Measurements from ENCODE around the gene MSI2.

The MSI2 gene

GRCh38 chr17:57502022-57502421 is 245.7 kb downstream of the MSI2 start:
- Histone ChIP-seq H3K9ac (ENCODE audit: insufficient read length) (no peak overlapping the region), H3K4me3 (no peak overlapping the region), H3K36me3 (ENCODE audit: insufficient read depth, low read length) (no peaks in the 10 kb centered on the region), H3K27ac (no peak overlapping the region), H3K9me3 (ENCODE audit: low read depth, low read length) (no peaks in the 10 kb centered on the region)
- TF ChIP-seq EZH2 (IDR thresholded peaks at IDR 0.05) (no peak), POLR2AphosphoS5 (IDR thresholded peaks at IDR 0.05; ENCODE audit: borderline replicate concordance, low read depth, low read length) (no peak), FOXP2 (optimal IDR thresholded peaks at IDR 0.05; ENCODE audit: control extremely low read depth, extremely low read length, insufficient read depth) (no peak)
- no peak for DNase-seq (ENCODE audit: low read depth, low spot score)

- Histone ChIP-seq H3K9ac (ENCODE audit: insufficient read length) (no peak overlapping the region), H3K4me3 (no peak overlapping the region), H3K9me3 (ENCODE audit: low read depth, low read length) (no peaks in the 10 kb centered on the region), H3K27ac (no peak overlapping the region), H3K36me3 (ENCODE audit: insufficient read depth, low read length) (no peaks in the 10 kb centered on the region)
- TF ChIP-seq POLR2AphosphoS5 (IDR thresholded peaks at IDR 0.05; ENCODE audit: borderline replicate concordance, low read depth, low read length) (no peak), EZH2 (IDR thresholded peaks at IDR 0.05) (no peak), FOXP2 (optimal IDR thresholded peaks at IDR 0.05; ENCODE audit: control extremely low read depth, extremely low read length, insufficient read depth) (no peak)
- no peak for DNase-seq (ENCODE audit: low read depth, low spot score)
These were observed 246.5 kb downstream of the MSI2 start for GRCh38 chr17:57502811-57503241.

- H3K27ac ChIP-seq, result no peak overlapping the region
- no peaks in the 10 kb centered on the region for H3K36me3 ChIP-seq (ENCODE audit: insufficient read depth, low read length)
- H3K9ac ChIP-seq (ENCODE audit: insufficient read length), result no peak overlapping the region
- H3K9me3 ChIP-seq (ENCODE audit: low read depth, low read length), result no peaks in the 10 kb centered on the region
- DNase-seq (ENCODE audit: low read depth, low spot score), result no peak
- H3K4me3 ChIP-seq, result no peak overlapping the region
- TF ChIP-seq FOXP2 (optimal IDR thresholded peaks at IDR 0.05; ENCODE audit: control extremely low read depth, extremely low read length, insufficient read depth) (no peak), EZH2 (IDR thresholded peaks at IDR 0.05) (no peak)
These were observed 247.9 kb downstream of the MSI2 start for GRCh38 chr17:57504208-57504607.

GRCh38 chr17:57505841-57506773 is 249.8 kb downstream of the MSI2 start:
- Histone ChIP-seq H3K4me3 (peak overlapping the region; percentile 54), H3K9me3 (ENCODE audit: low read depth, low read length) (no peaks in the 10 kb centered on the region), H3K9ac (ENCODE audit: insufficient read length) (no peak overlapping the region), H3K36me3 (ENCODE audit: insufficient read depth, low read length) (no peaks in the 10 kb centered on the region), H3K27ac (peak overlapping the region; percentile 86)
- no peak for TF ChIP-seq EZH2 (IDR thresholded peaks at IDR 0.05)
- TF ChIP-seq POLR2AphosphoS5 (IDR thresholded peaks at IDR 0.05; ENCODE audit: borderline replicate concordance, low read depth, low read length), result no peak
- no peak for TF ChIP-seq FOXP2 (optimal IDR thresholded peaks at IDR 0.05; ENCODE audit: control extremely low read depth, extremely low read length, insufficient read depth)
- DNase-seq (ENCODE audit: low read depth, low spot score), result no peak

DNA sequence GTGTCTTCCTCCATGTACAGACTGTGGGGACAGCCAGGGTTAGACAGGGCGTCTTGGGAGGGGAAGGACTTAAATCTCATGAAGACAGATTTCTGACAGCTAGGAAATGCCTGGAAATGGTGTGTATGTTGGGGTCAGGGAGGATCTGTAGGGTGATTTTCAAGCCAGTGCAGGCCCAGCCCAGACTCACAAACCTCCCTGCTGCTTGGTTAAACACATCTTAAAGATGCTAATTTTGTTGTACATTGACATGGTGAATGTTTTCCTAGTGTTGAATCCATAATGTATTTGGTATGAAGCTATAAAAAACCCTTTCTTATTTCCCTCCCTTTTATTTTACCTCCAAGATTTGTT is 250.4 kb downstream of the MSI2 start:
- H3K9me3 ChIP-seq (ENCODE audit: low read depth, low read length), result no peaks in the 10 kb centered on the region
- H3K36me3 ChIP-seq (ENCODE audit: insufficient read depth, low read length), result no peaks in the 10 kb centered on the region

GRCh38 chr17:57507828-57508227 is 251.5 kb downstream of the MSI2 start:
- H3K36me3 ChIP-seq (ENCODE audit: insufficient read depth, low read length), result no peaks in the 10 kb centered on the region
- no peak overlapping the region for H3K27ac ChIP-seq
- H3K9me3 ChIP-seq (ENCODE audit: low read depth, low read length), result no peaks in the 10 kb centered on the region
- no peak for TF ChIP-seq FOXP2 (optimal IDR thresholded peaks at IDR 0.05; ENCODE audit: control extremely low read depth, extremely low read length, insufficient read depth)
- no peak for TF ChIP-seq POLR2AphosphoS5 (IDR thresholded peaks at IDR 0.05; ENCODE audit: borderline replicate concordance, low read depth, low read length)
- no peak for TF ChIP-seq EZH2 (IDR thresholded peaks at IDR 0.05)
- H3K4me3 ChIP-seq, result no peak overlapping the region
- H3K9ac ChIP-seq (ENCODE audit: insufficient read length), result no peak overlapping the region
- no peak for DNase-seq (ENCODE audit: low read depth, low spot score)

More for the DNA sequence above, 250.4 kb downstream of the MSI2 start:
- DNase-seq (ENCODE audit: low read depth, low spot score), result no peak
- peak overlapping the region; percentile 54 for H3K4me3 ChIP-seq
- TF ChIP-seq EZH2 (IDR thresholded peaks at IDR 0.05), result no peak
- no peak for TF ChIP-seq FOXP2 (optimal IDR thresholded peaks at IDR 0.05; ENCODE audit: control extremely low read depth, extremely low read length, insufficient read depth)
- TF ChIP-seq POLR2AphosphoS5 (IDR thresholded peaks at IDR 0.05; ENCODE audit: borderline replicate concordance, low read depth, low read length), result no peak
- no peak overlapping the region for H3K9ac ChIP-seq (ENCODE audit: insufficient read length)
- H3K27ac ChIP-seq, result peak overlapping the region; percentile 86

GRCh38 chr17:57508671-57509070 is 252.3 kb downstream of the MSI2 start:
- Histone ChIP-seq H3K9ac (ENCODE audit: insufficient read length) (no peak overlapping the region), H3K27ac (no peak overlapping the region), H3K36me3 (ENCODE audit: insufficient read depth, low read length) (no peaks in the 10 kb centered on the region)

GRCh38 chr17:57511475-57512123 is 255.3 kb downstream of the MSI2 start:
- H3K27ac ChIP-seq, result no peak overlapping the region
- TF ChIP-seq EZH2 (IDR thresholded peaks at IDR 0.05) (no peak), POLR2AphosphoS5 (IDR thresholded peaks at IDR 0.05; ENCODE audit: borderline replicate concordance, low read depth, low read length) (no peak), FOXP2 (optimal IDR thresholded peaks at IDR 0.05; ENCODE audit: control extremely low read depth, extremely low read length, insufficient read depth) (no peak)
- no peak overlapping the region for H3K4me3 ChIP-seq
- no peak for DNase-seq (ENCODE audit: low read depth, low spot score)
- H3K36me3 ChIP-seq (ENCODE audit: insufficient read depth, low read length), result no peaks in the 10 kb centered on the region
- H3K9me3 ChIP-seq (ENCODE audit: low read depth, low read length), result no peaks in the 10 kb centered on the region
- no peak overlapping the region for H3K9ac ChIP-seq (ENCODE audit: insufficient read length)

More at GRCh38 chr17:57508671-57509070, 252.3 kb downstream of the MSI2 start:
- Histone ChIP-seq H3K9me3 (ENCODE audit: low read depth, low read length) (no peaks in the 10 kb centered on the region), H3K4me3 (no peak overlapping the region)
- DNase-seq (ENCODE audit: low read depth, low spot score), result no peak
- TF ChIP-seq POLR2AphosphoS5 (IDR thresholded peaks at IDR 0.05; ENCODE audit: borderline replicate concordance, low read depth, low read length), result no peak
- TF ChIP-seq FOXP2 (optimal IDR thresholded peaks at IDR 0.05; ENCODE audit: control extremely low read depth, extremely low read length, insufficient read depth), result no peak
- no peak for TF ChIP-seq EZH2 (IDR thresholded peaks at IDR 0.05)

All from SK-N-MC (cell line).